Type B pancreatic cell (in vitro differentiated cells): ENCODE data around the gene LPCAT1. TPM values are rescaled to one million over a fixed set of nuclear protein-coding genes. Genes with fewer than 3 reads are reported as not detected.

Experiments
- DNase-seq: peaks from one replicate; pipeline ENCODE4 v3.0.0; 2021; ENCODE audit warnings: mixed read lengths; ENCODE audit not compliant: unreplicated experiment; ENCODE audit errors: extremely low spot score
- H3K27ac Mint-ChIP-seq: 2 replicates; pipeline ENCODE4 v1.8.0; 2021; ENCODE audit warnings: mild to moderate bottlenecking, mixed read lengths
- H3K27me3 Mint-ChIP-seq: 2 replicates; pipeline ENCODE4 v1.8.0; 2021; ENCODE audit warnings: mixed read lengths
- H3K36me3 Mint-ChIP-seq: 2 replicates; pipeline ENCODE4 v1.8.0; 2021; ENCODE audit warnings: mixed read lengths
- H3K4me1 Mint-ChIP-seq: one replicate; pipeline ENCODE4 v1.8.0; 2021; ENCODE audit warnings: mixed read lengths; ENCODE audit not compliant: unreplicated experiment
- H3K4me3 Mint-ChIP-seq: 2 replicates; pipeline ENCODE4 v1.8.0; 2021; ENCODE audit warnings: mild to moderate bottlenecking, mixed read lengths
- H3K9me3 Mint-ChIP-seq: 2 replicates; pipeline ENCODE4 v1.8.0; 2021; ENCODE audit warnings: mixed read lengths
- CTCF ChIP-seq: fragments of 200-600 bp; sonication (generic); conservative IDR thresholded peaks from 2 replicates; pipeline ENCODE4 v1.5.0; 2021; ENCODE audit warnings: antibody characterized with exemption, mild to moderate bottlenecking
- total RNA-seq: library from RNA; stranded (reverse); gene quantifications from 2 replicates; pipeline ENCODE4 v1.2.1, GENCODE V29; 2021; ENCODE audit warnings: low replicate concordance

LPCAT1 gene
- total RNA-seq, 1 donor from 2014 or later, result 91.6 TPM

GRCh38 chr5:1420211-1421195 is 103.3 kb downstream of the LPCAT1 start:
- peaks cover 26% of the 10 kb centered on the region for H3K27me3 Mint-ChIP-seq
- no peak for DNase-seq

GRCh38 chr5:1419476-1420210 is 104.1 kb downstream of the LPCAT1 start:
- H3K4me3 Mint-ChIP-seq, result no peak overlapping the region
- TF ChIP-seq CTCF, result no peak
- no peaks in the 10 kb centered on the region for H3K36me3 Mint-ChIP-seq
- peaks cover 24% of the 10 kb centered on the region for H3K27me3 Mint-ChIP-seq
- H3K4me1 Mint-ChIP-seq, result no peaks in the 10 kb centered on the region
- no peak overlapping the region for H3K27ac Mint-ChIP-seq
- no peaks in the 10 kb centered on the region for H3K9me3 Mint-ChIP-seq
- no peak for DNase-seq

More at GRCh38 chr5:1420211-1421195, 103.3 kb downstream of the LPCAT1 start:
- H3K9me3 Mint-ChIP-seq, result no peaks in the 10 kb centered on the region
- no peaks in the 10 kb centered on the region for H3K4me1 Mint-ChIP-seq
- TF ChIP-seq CTCF, result no peak
- no peaks in the 10 kb centered on the region for H3K36me3 Mint-ChIP-seq
- H3K27ac Mint-ChIP-seq, result no peak overlapping the region
- no peak overlapping the region for H3K4me3 Mint-ChIP-seq

GRCh38 chr5:1418921-1419280 is 104.9 kb downstream of the LPCAT1 start:
- Mint-ChIP-seq H3K27ac (no peak overlapping the region), H3K4me1 (no peaks in the 10 kb centered on the region), H3K27me3 (peaks cover 20% of the 10 kb centered on the region), H3K9me3 (no peaks in the 10 kb centered on the region), H3K36me3 (no peaks in the 10 kb centered on the region), H3K4me3 (no peak overlapping the region)
- DNase-seq, result no peak
- no peak for TF ChIP-seq CTCF

- no peak for DNase-seq
- H3K4me3 Mint-ChIP-seq, result no peak overlapping the region
- no peak for TF ChIP-seq CTCF
- no peak overlapping the region for H3K27ac Mint-ChIP-seq
- H3K4me1 Mint-ChIP-seq, result no peaks in the 10 kb centered on the region
- peaks cover 20% of the 10 kb centered on the region for H3K27me3 Mint-ChIP-seq
- H3K9me3 Mint-ChIP-seq, result no peaks in the 10 kb centered on the region
- H3K36me3 Mint-ChIP-seq, result no peaks in the 10 kb centered on the region
Observed at GRCh38 chr5:1418238-1418920, 105.4 kb downstream of the LPCAT1 start.

- DNase-seq, result no peak
- no peaks in the 10 kb centered on the region for H3K4me1 Mint-ChIP-seq
- no peaks in the 10 kb centered on the region for H3K9me3 Mint-ChIP-seq
- no peak for TF ChIP-seq CTCF
- no peaks in the 10 kb centered on the region for H3K36me3 Mint-ChIP-seq
- no peak overlapping the region for H3K27ac Mint-ChIP-seq
- H3K4me3 Mint-ChIP-seq, result no peak overlapping the region
- H3K27me3 Mint-ChIP-seq, result peaks cover 25% of the 10 kb centered on the region
Observed at GRCh38 chr5:1417586-1418225, 106.1 kb downstream of the LPCAT1 start.
